ENCODE measurements around the gene PPIG. TPM values are rescaled to one million over a fixed set of nuclear protein-coding genes. Genes with fewer than 3 reads are reported as not detected.

PPIG gene
- total RNA-seq, 1 experiment from 2014 or later, result 66.2 TPM

- H3K56ac ChIP-seq (ENCODE audit: insufficient read length, low read depth, low read length), result no peak overlapping the region
- H3K23ac ChIP-seq (ENCODE audit: insufficient read length, low read depth, low read length), result no peak overlapping the region
- no peak overlapping the region for H4K5ac ChIP-seq (ENCODE audit: insufficient read length, low read depth, low read length)
- no peak overlapping the region for H3K4ac ChIP-seq (ENCODE audit: low read depth, low read length)
- DNase-seq, result no peak
- H3T11ph ChIP-seq (ENCODE audit: low read length), result no peak overlapping the region
- H3K79me2 ChIP-seq (ENCODE audit: insufficient read depth, low read length), result no peaks in the 10 kb centered on the region
- no peak overlapping the region for H3K27ac ChIP-seq (ENCODE audit: insufficient read length, low read depth, low read length)
- no peak overlapping the region for H2BK120ac ChIP-seq (ENCODE audit: low read depth, low read length, poor library complexity, severe bottlenecking)
- H3K18ac ChIP-seq (ENCODE audit: insufficient read length, low read depth, low read length), result no peak overlapping the region
- H4K91ac ChIP-seq (ENCODE audit: insufficient read length, low read depth, low read length), result no peak overlapping the region
- H3K9ac ChIP-seq (ENCODE audit: extremely low read depth, insufficient read length, low read length), result no peak overlapping the region
- H4K8ac ChIP-seq (replicated peaks; ENCODE audit: insufficient read length, low read depth, low read length), result no peak overlapping the region
- no peaks in the 10 kb centered on the region for H3K9me3 ChIP-seq (ENCODE audit: control insufficient read depth, low read depth, low read length)
- Mint-ChIP-seq H3K4me1 (no peaks in the 10 kb centered on the region), H3K27ac (no peak overlapping the region), H3K9me3 (no peaks in the 10 kb centered on the region), H3K36me3 (ENCODE audit: insufficient read depth in 1 of 3, low read depth in 3 of 3) (peaks cover 5 to 11% (median 9%) of the 10 kb centered on the region in 3 experiments; a peak in 6 of 7 replicates), H3K4me3 (no peak overlapping the region), H3K27me3 (ENCODE audit: low read depth) (no peaks in the 10 kb centered on the region)
- no peaks in the 10 kb centered on the region for H3K27me3 ChIP-seq (ENCODE audit: insufficient read depth, low read length)
- H2AFZ ChIP-seq (ENCODE audit: low read length), result no peak overlapping the region
- H3K79me1 ChIP-seq (ENCODE audit: insufficient read depth, low read depth, low read length, poor library complexity, severe bottlenecking), result no peaks in the 10 kb centered on the region
- H2BK15ac ChIP-seq (ENCODE audit: low read depth, low read length), result no peak overlapping the region
- H3K4me2 ChIP-seq (ENCODE audit: insufficient read depth, insufficient read length, low read length), result no peak overlapping the region
- no peaks in the 10 kb centered on the region for H3K4me1 ChIP-seq (ENCODE audit: insufficient read depth, low read length)
- H3K23me2 ChIP-seq (ENCODE audit: insufficient read length, low read depth, low read length, poor library complexity, severe bottlenecking), result no peaks in the 10 kb centered on the region
- H2BK20ac ChIP-seq (ENCODE audit: low read depth, low read length, poor library complexity, severe bottlenecking), result no peak overlapping the region
- no CpG with 5 or more reads among the region's 3 CpGs for WGBS (ENCODE audit: extremely low coverage, insufficient read length, low lambda C conversion rate)
- no peak for TF ChIP-seq CTCF (conservative IDR thresholded peaks at IDR 0.05)
- no peak overlapping the region for H2BK12ac ChIP-seq (ENCODE audit: insufficient read length, low read depth, low read length)
- H3K14ac ChIP-seq (ENCODE audit: insufficient read depth, low read length), result no peak overlapping the region
- no peak overlapping the region for H2AK5ac ChIP-seq (ENCODE audit: insufficient read length, low read length)
- H4K20me1 ChIP-seq (ENCODE audit: control insufficient read depth, insufficient read depth, insufficient read length), result no peaks in the 10 kb centered on the region
- no peak overlapping the region for H2BK5ac ChIP-seq (ENCODE audit: insufficient read length, low read length)
These were observed 53.5 kb downstream of the PPIG start for GRCh38 chr2:169637620-169638019.
